Amniotic stem cell (primary cell): ENCODE measurements around the gene TAB3.
"Not testable (repeated sequence)": the region's sequence is repeated elsewhere in the genome, so short reads cannot be mapped to it uniquely, and the experiment has no call there.

ENCODE experiments used
- DNase-seq: peaks from one replicate; lab custom pipeline; 2025; lab: John Stamatoyannopoulos, UW

The TAB3 gene

GRCh38 chrX:30819080-30819479 lies 70.0 kb downstream of the TAB3 start:
- DNase-seq, result no peak

DNA sequence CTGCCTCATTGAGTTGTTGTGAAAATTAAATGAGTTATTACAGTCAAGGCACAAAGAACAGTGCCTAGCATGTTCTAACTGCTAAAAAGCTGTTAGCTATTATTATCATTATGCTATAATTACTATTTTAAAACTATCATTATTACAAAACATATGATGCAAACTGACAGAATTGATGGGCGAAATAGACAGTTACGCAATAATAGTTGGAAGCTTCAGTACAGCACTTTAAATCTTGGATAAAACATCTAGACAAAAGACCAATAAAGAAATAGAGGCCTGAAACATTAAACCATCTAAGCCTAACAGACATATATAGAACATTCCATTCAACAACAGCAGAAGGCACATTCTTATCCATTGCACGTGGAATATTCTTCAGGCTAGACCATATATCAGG lies 73.0 kb downstream of the TAB3 start:
- DNase-seq, result no peak

- DNase-seq, result no peak
Observed at GRCh38 chrX:30814978-30815377, 74.1 kb downstream of the TAB3 start.

DNA sequence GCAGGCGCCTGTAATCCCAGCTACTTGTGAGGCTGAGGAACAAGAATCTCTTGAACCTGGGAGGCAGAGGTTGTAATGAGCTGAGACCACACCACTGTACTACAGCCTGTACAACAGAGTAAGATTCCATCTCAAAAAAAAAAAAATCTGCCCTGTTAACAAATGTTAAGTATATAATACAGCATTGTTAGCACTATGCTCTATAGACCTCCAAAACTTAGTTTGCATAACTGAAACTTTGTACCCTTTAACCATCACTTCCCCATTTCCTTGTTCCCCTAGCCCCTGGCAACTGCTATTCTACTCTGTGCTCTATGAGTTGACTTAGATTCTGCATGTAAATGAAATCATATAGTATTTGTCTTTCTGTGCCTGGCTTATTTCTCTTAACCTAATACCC lies 76.7 kb downstream of the TAB3 start:
- no peak for DNase-seq

- no peak for DNase-seq
Observed at GRCh38 chrX:30806187-30806728, 82.8 kb downstream of the TAB3 start.

GRCh38 chrX:30804462-30804861 lies 84.6 kb downstream of the TAB3 start:
- no peak for DNase-seq

GRCh38 chrX:30800901-30801300 lies 88.2 kb downstream of the TAB3 start:
- DNase-seq, result no peak

GRCh38 chrX:30799327-30799726 lies 89.7 kb downstream of the TAB3 start:
- DNase-seq, result no peak

DNA sequence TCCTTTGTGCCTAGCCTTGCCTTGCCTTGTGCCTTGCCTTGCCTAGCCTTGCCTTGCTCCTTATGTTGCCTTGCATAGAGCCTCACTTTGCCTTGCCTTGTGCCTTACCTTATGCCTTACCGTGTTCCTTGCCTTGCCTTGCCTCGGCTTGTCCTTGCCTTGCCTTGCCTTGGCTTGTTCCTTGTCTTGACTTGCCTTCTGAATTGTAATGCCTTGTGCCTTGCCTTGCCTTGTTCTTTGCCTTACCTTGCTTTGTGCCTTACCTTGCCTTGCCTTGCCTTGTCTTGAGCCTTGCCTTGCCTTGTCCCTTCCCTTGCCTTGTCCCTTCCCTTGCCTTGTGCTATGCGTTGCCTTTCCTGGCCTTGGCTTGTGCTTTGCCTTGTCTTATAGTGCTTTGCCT lies 90.2 kb downstream of the TAB3 start:
- no peak for DNase-seq

GRCh38 chrX:30797301-30797700 lies 91.8 kb downstream of the TAB3 start:
- DNase-seq, result not testable (repeated sequence)

- DNase-seq, result no peak
Observed at GRCh38 chrX:30795981-30796958, 92.8 kb downstream of the TAB3 start.

- DNase-seq, result no peak
Observed at GRCh38 chrX:30794497-30794896, 94.6 kb downstream of the TAB3 start.

- no peak for DNase-seq
Observed at GRCh38 chrX:30793767-30794103, 95.3 kb downstream of the TAB3 start.

DNA sequence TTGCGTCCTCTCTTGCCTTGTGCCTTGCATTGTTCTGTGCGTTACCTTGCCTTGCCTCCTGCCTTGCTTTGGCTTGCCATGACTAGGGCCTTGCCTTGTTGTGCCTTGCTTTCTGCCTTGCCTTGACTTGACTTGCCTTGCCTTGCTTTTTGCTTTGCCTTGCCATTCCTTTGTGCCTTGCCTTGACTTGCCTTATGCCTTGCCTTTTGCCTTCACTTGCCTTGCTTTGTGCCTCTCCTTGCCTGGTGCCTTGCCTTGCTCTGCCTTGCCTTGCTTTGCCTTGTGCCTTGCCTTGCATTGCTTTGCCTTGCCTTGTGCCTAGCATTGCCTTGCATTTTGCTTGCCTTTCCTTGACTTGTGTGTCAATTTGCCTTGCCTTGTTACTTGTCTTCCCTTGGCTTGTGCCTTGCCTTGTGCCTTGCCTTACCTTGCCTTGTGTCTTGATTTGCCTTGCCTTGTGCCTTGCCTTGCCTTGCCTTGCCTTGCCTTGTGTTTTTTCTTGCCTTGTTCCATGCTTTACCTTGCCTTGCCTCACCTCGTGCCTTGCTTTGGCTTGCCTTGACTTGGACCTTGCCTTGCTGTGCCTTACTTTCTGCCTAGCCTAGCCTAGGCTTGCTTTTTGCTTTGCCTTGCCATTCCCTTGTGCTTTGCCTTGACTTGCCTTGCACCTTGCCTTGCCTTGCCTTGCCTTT lies 95.8 kb downstream of the TAB3 start:
- no peak for DNase-seq

DNA sequence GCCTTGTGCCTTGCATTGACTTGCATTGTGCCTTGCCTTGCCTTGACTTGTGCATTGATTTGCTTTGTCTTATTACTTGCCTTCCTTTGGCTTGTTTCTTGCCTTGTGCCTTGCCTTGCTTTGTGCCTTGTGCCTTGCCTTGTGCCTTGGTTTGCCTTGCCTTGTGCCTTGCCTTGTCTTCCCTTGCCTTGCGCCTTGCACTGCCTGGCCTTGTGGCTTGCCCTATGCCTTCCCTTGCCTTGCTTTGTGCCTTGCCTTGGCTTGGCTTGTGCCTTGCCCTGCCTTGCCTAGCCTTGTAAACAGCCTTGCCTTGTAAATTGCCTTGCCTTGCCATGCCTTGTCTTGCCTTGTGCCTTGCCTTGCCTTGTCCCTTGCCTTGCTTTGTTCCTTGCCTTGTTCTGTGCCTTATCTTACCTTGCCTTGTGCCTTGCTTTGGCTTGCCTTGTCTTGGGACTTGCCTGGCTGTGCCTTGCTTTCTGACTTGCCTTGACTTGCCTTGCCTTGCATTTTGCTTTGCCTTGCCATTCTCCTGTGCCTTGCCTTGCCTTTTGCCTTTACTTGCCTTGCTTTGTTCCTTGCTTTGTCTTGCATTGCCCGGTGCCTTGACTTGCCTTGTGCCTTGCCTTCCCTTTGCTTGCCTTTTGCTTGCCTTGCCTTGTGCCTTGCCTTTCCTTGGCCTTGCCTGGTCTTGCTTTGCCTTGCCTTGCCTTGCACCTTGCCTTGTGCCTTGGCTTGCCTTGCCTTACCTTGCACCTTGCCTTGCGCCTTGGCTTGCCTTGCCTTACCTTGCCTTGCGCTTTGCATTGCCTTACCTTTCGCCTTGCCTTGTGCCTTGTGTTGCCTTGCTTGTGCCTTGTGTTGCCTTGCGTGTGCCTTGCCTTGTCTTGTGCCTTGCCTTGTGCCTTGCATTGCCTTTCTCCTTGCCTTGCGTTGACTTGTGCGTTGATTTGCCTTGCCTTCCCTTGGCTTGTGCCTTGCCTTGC lies 97.5 kb downstream of the TAB3 start:
- DNase-seq, result no peak

DNA sequence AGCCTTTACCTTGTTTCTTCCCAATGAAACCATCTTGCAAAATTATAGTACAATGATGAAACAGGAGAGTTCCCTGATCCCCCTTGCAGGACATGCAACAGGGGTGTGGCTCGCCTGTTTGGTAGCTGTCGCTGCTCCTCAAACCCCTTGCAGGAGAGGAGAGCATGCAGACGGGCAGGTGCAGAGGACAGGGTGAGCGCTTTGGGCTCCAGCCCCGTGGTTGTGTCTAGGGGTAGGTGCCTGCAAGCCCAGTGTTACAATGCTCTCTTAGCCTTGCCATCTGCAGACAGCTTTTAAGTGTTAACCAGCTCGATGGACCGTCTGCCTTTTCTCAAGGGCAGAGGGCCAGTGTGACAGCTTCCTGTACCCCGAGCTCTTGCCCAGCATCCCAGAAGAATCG lies 102.0 kb downstream of the TAB3 start:
- no peak for DNase-seq

GRCh38 chrX:30786374-30786773 lies 102.7 kb downstream of the TAB3 start:
- DNase-seq, result no peak

DNA sequence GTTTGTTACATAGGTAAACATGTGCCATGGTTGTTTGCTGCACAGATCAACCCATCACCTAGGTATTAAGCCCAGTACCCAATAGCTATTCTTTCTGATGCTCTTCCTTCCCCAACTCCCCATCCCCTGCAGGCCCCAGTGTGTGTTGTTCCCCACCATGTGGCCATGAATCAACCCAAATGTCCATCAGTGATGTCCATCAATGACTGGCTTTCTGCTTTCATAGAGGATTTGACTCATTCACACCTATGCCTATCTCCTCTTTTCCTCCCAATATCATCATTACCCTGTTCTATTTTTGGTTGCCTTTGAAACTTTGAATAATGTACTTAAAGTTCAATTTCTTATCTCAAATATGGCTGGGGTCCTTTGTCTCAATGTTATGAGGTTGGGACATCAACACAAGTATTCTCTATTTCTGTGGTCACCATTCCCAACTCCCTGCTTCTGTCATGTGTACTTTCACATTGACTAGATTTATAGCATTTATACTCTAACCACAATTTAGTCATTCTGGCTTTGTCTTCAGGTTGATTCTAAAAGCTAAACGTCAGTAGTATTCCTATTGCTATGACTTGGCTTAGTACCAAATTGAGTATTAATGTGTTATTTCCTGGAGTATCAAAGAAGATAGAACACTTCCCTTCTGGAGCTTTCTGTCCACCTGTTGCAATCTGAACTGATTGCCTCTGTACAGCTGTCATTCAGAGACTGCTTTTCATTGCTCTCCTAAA lies 107.2 kb downstream of the TAB3 start:
- no peak for DNase-seq

DNA sequence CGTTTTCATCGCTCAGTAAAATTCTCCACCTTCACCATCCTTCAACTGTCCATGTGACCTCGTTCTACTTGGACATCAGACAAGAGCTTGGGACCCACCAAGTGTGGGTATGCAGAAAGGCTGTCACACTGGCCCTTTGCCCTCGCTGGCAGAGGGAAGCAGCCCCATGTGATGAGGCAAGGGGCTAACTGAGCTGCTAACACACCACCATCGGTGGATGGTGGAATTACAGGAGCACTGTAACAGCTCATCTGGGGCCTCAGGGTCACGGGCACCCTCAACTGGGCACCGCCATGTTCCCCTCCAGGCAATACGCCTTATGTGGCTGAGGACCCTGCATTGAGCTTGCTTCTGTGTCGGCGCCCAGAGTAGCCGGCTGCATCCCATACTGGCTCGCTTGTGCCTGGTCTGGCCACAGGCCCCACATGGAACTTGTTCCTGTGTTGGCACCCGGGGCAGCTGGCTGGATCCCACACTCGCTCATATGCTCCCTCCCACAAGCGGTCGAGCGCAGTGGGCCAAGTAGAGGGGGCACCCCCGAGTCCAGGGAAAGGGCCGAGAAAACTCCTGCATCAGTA lies 109.5 kb downstream of the TAB3 start:
- DNase-seq, result no peak

DNA sequence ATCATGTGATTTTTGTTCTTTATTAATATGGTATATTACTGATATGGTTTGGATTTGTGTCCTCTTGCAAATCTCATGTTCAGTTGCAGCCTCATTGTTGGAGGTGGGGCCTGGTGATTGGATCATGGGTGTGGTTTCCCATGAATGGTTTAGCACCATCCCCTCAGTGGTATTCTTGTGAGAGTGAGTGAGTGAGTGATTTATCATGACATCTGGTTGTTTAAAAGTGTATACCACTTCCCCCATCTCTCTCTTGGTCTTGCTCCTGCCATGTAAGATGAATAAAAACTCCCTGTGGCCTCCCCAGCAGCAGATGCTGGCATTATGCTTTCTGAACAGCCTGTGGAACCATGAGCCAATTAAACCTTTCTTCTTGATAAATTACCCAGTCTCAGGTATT lies 111.5 kb downstream of the TAB3 start:
- DNase-seq, result no peak
